HG03439 (cell line): Measurements from ENCODE around the gene GPR107.
"Not testable (repeated sequence)": the region's sequence is repeated elsewhere in the genome, so short reads cannot be mapped to it uniquely, and the experiment has no call there.

ENCODE experiments used
- ATAC-seq: cut with Tn5 transposase; IDR thresholded peaks from one replicate; pipeline ENCODE4 v1.9.1; 2021; ENCODE audit warnings: mild to moderate bottlenecking, moderate library complexity; ENCODE audit not compliant: unreplicated experiment

GPR107 gene

GRCh38 chr9:130053504-130054324 is at the start of gene GPR107:
TSS of gene GPR107 (plus strand) at chr9:130053906. CDS start at chr9:130053933, 27 bp downstream.
- ATAC-seq, result peak; percentile 73

- ATAC-seq, result no peak
Observed at GRCh38 chr9:130003943-130004552, 49.7 kb upstream of the GPR107 start.

- ATAC-seq, result not testable (repeated sequence)
Observed at GRCh38 chr9:130006952-130007351, 46.8 kb upstream of the GPR107 start.

- no peak for ATAC-seq
Observed at GRCh38 chr9:130008538-130008937, 45.2 kb upstream of the GPR107 start.

- ATAC-seq, result not testable (repeated sequence)
Observed at GRCh38 chr9:130009546-130009945, 44.2 kb upstream of the GPR107 start.

- ATAC-seq, result peak; percentile 42
Observed at GRCh38 chr9:130010151-130010988, 43.3 kb upstream of the GPR107 start.

- no peak for ATAC-seq
Observed at GRCh38 chr9:130013326-130013725, 40.4 kb upstream of the GPR107 start.

- no peak for ATAC-seq
Observed at GRCh38 chr9:130015353-130016019, 38.2 kb upstream of the GPR107 start.

- ATAC-seq, result peak; percentile 2
Observed at GRCh38 chr9:130017076-130017475, 36.6 kb upstream of the GPR107 start.

- not testable (repeated sequence) for ATAC-seq
Observed at GRCh38 chr9:130017510-130017909, 36.2 kb upstream of the GPR107 start.

- no peak for ATAC-seq
Observed at GRCh38 chr9:130018265-130018664, 35.4 kb upstream of the GPR107 start.

- no peak for ATAC-seq
Observed at GRCh38 chr9:130020618-130021017, 33.1 kb upstream of the GPR107 start.

GRCh38 chr9:130021123-130021522 is 32.6 kb upstream of the GPR107 start:
- ATAC-seq, result no peak

- not testable (repeated sequence) for ATAC-seq
Observed at GRCh38 chr9:130021842-130022241, 31.9 kb upstream of the GPR107 start.

GRCh38 chr9:130022566-130023143 is 31.1 kb upstream of the GPR107 start:
- no peak for ATAC-seq

- ATAC-seq, result no peak
Observed at GRCh38 chr9:130023144-130023787, 30.4 kb upstream of the GPR107 start.

- no peak for ATAC-seq
Observed at GRCh38 chr9:130023994-130024596, 29.6 kb upstream of the GPR107 start.

GRCh38 chr9:130024597-130024994 is 29.1 kb upstream of the GPR107 start:
- no peak for ATAC-seq

GRCh38 chr9:130026583-130027340 is 26.9 kb upstream of the GPR107 start:
- no peak for ATAC-seq
